Esophagus squamous epithelium (tissue), 4 donors: ENCODE results near the gene NRG3.

Experiments
- POLR2A ChIP-seq, 4 donors: fragments of 450-650 bp; IDR thresholded peaks; one replicate each; pipeline ENCODE4 v1.6.1; 2017; ENCODE audit warnings: antibody characterized with exemption in 4 of 4, mild to moderate bottlenecking in 4 of 4, moderate library complexity in 3 of 4
- TF ChIP-seq, protein P1 (sequence below), 6 experiments: fragments of 450-650 bp in 4 of 6; fragments of 200-600 bp in 2 of 6; sonication (generic) in 2 of 6; IDR thresholded peaks; one replicate each; pipeline ENCODE4 v1.5.1; 2016 to 2019; ENCODE audit warnings: antibody characterized with exemption in 6 of 6, mild to moderate bottlenecking in 4 of 6, moderate library complexity in 4 of 6

DNA sequence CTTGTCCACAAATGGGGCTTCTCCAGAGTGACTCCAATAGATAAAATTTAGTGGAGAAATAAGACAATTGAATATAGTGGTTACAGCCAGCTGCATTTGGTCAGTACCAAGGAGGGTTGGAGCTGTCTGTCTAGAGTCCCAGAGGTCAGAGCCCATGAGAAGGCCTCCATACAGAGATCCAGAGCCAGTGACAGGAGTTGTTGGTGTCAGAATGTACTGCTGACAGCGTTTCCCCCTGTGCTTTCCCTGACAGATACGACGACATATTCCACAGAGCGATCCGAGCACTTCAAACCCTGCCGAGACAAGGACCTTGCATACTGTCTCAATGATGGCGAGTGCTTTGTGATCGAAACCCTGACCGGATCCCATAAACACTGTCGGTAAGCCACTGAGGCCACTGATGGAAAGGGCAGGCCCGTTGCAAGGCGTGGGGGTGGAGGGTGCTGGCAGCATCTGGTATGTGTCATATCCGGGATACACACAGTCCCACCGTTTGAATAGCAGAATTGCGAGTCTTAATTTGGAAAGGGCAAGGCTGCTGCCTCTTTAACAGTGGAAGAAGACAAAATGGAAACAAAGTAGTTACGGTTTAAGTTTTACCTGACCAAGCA, 483.6 kb downstream of the NRG3 start:
- no peak for TF ChIP-seq POLR2A (IDR thresholded peaks at IDR 0.05)
- TF ChIP-seq, protein P1, sequence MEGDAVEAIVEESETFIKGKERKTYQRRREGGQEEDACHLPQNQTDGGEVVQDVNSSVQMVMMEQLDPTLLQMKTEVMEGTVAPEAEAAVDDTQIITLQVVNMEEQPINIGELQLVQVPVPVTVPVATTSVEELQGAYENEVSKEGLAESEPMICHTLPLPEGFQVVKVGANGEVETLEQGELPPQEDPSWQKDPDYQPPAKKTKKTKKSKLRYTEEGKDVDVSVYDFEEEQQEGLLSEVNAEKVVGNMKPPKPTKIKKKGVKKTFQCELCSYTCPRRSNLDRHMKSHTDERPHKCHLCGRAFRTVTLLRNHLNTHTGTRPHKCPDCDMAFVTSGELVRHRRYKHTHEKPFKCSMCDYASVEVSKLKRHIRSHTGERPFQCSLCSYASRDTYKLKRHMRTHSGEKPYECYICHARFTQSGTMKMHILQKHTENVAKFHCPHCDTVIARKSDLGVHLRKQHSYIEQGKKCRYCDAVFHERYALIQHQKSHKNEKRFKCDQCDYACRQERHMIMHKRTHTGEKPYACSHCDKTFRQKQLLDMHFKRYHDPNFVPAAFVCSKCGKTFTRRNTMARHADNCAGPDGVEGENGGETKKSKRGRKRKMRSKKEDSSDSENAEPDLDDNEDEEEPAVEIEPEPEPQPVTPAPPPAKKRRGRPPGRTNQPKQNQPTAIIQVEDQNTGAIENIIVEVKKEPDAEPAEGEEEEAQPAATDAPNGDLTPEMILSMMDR (IDR thresholded peaks at IDR 0.05), result no peak
